Duodenal mucosa (tissue), 2 donors: ENCODE measurements around the gene ZNF605.
"Not testable (repeated sequence)": the region's sequence is repeated elsewhere in the genome, so short reads cannot be mapped to it uniquely, and the experiment has no call there.

ENCODE experiments used
- H3K27ac ChIP-seq: one replicate; pipeline ENCODE4 v1.7.0; 2013; ENCODE audit warnings: low read depth, low read length
- H3K27me3 ChIP-seq, 2 donors: one replicate each; pipeline ENCODE4 v1.7.0; 2013; ENCODE audit warnings: low read length in 2 of 2, control low read depth in 1 of 2; ENCODE audit not compliant: insufficient read depth in 2 of 2, control insufficient read depth in 1 of 2
- H3K36me3 ChIP-seq, 2 donors: one replicate each; pipeline ENCODE4 v1.7.0; 2013; ENCODE audit warnings: low read length in 2 of 2, control low read depth in 1 of 2; ENCODE audit not compliant: insufficient read depth in 2 of 2, control insufficient read depth in 1 of 2
- H3K4me1 ChIP-seq, 2 donors: one replicate each; pipeline ENCODE4 v1.7.0; 2013; ENCODE audit warnings: low read length in 2 of 2, control low read depth in 1 of 2; ENCODE audit not compliant: insufficient read depth in 2 of 2, control insufficient read depth in 1 of 2
- H3K4me3 ChIP-seq, 2 donors: one replicate each; pipeline ENCODE4 v1.7.0; 2013; ENCODE audit warnings: low read length in 2 of 2, low read depth in 1 of 2
- H3K9ac ChIP-seq, 2 donors: one replicate each; pipeline ENCODE4 v1.7.0; 2013; ENCODE audit warnings: low read length in 2 of 2, low read depth in 1 of 2
- H3K9me3 ChIP-seq, 2 donors: one replicate each; pipeline ENCODE4 v1.7.0; 2013; ENCODE audit warnings: low read length in 2 of 2, control low read depth in 1 of 2; ENCODE audit not compliant: control insufficient read depth in 1 of 2

ZNF605 gene

DNA sequence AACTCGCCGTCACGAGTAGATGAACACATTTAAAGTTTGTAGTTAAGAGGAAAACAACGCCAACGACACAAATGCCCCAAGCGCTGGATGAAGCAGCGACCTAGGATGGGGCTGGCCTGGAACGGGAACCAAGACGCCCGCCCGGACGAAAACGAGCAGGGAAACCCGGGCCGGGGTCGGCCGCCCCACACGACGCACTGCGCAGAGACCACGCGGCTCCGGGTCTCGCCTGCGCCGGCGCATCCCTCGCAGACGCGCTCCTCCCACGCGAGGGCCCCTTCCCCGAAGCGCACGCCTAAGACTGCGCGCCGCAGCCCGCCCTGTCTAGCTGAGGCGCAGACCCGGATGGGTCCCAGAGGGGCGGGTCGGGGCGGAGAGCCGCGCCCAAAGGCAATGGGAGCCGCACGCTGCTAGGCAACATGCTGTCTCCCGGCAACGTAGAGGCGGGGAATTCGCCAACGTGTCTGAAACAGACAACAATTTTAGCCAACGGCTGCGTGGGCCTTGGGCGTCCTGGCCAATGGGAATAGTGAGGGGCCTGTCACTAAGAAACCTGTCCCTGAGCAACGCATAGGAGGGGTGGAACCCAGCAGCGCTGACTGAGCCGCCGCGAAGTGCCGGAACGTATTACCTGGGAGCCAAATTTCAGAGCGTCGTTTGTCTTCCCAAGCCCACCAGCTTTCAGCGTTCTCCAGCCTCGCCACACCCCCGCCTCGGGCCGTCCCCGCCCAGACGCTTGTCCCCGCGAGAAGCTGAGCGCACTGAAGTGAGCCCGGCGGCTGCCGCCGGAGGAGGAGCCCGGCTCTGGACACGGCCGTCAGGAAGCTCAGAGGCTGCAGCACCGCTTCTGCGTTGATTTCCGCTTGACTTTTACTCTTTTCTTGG, 47.7 kb downstream of the ZNF605 start:
- H3K4me1 ChIP-seq, result no peaks in the 10 kb centered on the region
- H3K27ac ChIP-seq, result peak overlapping the region; percentile 32
- H3K27me3 ChIP-seq, result no peaks in the 10 kb centered on the region
- no peaks in the 10 kb centered on the region for H3K36me3 ChIP-seq
- H3K9ac ChIP-seq, result peak overlapping the region; percentile 48 to 57
- H3K4me3 ChIP-seq, result peak overlapping the region; percentile 65 to 73
- peaks cover 18 to 21% of the 10 kb centered on the region in 2 donors for H3K9me3 ChIP-seq

DNA sequence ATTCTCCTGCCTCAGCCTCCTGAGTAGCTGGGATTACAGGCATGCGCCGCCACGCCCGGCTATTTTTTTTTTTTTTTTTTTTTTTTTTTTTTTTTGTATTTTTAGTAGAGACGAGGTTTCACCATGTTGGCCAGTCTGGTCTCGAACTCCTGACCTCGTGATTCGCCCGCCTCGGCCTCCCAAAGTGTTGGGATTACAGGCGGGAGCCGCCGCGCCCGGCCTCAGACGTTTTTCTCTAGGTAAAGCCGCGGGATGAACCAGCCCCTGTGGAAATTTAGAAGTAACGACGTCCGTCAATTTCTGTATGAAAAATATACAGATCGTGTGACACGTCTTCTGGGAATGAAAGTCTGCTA, 48.3 kb downstream of the ZNF605 start:
- H3K27ac ChIP-seq, H3K9ac ChIP-seq, H3K27me3 ChIP-seq, H3K36me3 ChIP-seq, H3K4me1 ChIP-seq: not testable (repeated sequence)
- Histone ChIP-seq H3K9me3 (peaks cover 16 to 19% of the 10 kb centered on the region in 2 donors), H3K4me3 (peak overlapping the region; percentile 65 to 73)

DNA sequence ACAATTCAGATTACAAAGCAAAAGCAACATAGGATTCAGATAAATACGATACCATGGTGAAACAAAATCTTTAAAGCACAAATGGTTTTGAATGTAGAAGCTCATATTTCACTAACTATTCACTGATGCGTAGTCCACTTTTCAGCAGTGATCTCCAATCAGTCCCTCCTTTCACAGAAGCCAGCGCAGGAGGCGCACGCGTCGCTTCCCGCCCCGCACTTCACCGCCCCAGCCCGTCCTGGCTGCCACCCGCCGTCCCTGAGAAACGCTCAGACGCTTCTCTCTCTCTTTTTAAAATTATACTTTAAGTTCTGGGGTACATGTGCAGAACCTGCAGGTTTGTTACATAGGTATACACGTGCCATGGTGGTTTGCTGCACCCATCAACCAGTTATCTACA, 48.9 kb downstream of the ZNF605 start:
- Histone ChIP-seq H3K27ac (no peak overlapping the region), H3K9me3 (peaks cover 16 to 19% of the 10 kb centered on the region in 2 donors), H3K36me3 (no peaks in the 10 kb centered on the region), H3K4me3 (no peak overlapping the region), H3K9ac (no peak overlapping the region), H3K27me3 (no peaks in the 10 kb centered on the region), H3K4me1 (no peaks in the 10 kb centered on the region)

DNA sequence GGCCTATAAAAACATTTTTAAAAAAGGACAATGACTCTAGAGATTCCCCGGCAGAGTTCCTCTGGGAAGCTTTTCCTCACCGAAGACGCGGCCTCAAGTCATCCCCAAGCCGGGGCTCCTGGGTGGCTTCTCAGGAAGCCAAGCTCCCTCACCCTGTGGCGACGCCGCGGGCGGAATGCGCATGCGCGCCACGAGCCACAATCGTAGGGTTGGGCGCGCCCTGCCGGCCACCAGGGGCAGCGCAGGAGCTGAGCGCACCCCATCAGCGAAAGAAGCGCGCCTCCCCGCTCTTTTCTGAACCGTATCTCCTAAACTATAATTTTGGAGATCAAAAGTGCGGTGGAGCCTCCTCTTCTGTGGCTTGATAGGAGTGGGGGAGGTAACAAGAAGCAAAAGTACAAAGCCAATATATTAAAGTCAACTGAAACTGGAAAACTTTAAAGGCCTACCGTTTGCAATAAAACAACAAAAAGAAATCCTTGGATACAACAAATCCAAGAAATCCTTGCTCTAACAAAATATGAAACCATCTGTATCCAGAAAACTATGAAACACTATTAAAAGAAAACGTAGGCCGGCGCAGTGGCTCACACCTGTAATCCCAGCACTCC, 51.3 kb downstream of the ZNF605 start:
- Histone ChIP-seq H3K9me3 (peaks cover 9 to 12% of the 10 kb centered on the region in 2 donors), H3K36me3 (no peaks in the 10 kb centered on the region), H3K9ac (no peak overlapping the region), H3K4me3 (no peak overlapping the region), H3K27me3 (no peaks in the 10 kb centered on the region), H3K27ac (no peak overlapping the region), H3K4me1 (no peaks in the 10 kb centered on the region)

DNA sequence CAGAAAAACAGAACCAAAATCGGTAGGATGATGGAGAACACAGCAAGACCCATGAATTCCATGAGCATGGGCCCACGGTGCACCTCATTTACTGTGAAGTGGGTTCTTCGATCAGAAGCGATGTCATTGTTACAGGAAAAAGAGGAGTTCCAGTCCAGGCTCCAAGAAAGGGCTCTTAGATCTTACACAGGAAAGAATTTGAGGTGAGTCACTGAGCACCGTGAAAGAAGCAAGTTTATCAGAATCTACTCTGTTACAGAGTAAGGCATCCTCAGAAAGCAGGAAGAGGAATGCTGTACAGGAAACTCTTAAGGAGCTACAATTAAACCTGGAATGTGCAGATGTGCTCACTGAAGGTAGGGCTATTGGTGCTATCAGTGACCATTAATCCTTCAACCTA, 57.1 kb downstream of the ZNF605 start:
- H3K9ac ChIP-seq, result no peak overlapping the region
- no peaks in the 10 kb centered on the region for H3K4me1 ChIP-seq
- H3K36me3 ChIP-seq, result no peaks in the 10 kb centered on the region
- H3K4me3 ChIP-seq, result no peak overlapping the region
- no peak overlapping the region for H3K27ac ChIP-seq
- peaks cover 5 to 10% of the 10 kb centered on the region in 2 donors for H3K9me3 ChIP-seq
- no peaks in the 10 kb centered on the region for H3K27me3 ChIP-seq

DNA sequence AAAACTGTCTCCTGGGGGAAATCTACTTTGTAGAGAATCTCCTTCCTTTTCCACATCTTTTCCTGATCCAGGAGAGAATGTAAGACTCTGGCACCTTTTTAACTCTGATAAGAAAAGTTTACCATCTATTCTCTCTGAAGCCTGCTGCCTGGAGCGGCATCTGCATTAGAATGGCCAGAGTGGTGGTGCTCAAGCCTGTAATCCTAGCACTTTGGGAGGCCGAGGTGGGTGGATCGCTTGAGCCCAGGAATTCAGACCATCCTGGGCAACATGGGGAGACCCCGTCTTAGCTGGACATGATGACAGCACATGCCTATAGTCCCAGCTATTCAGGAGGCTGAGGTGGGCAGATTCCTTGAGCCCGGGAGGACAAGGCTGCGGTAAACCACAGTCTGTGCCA, 67.3 kb downstream of the ZNF605 start:
- Histone ChIP-seq H3K9ac (no peak overlapping the region), H3K9me3 (no peaks in the 10 kb centered on the region), H3K36me3 (no peaks in the 10 kb centered on the region), H3K27me3 (no peaks in the 10 kb centered on the region), H3K4me1 (peaks cover 0 to 3% of the 10 kb centered on the region in 2 donors), H3K27ac (no peak overlapping the region), H3K4me3 (peak overlapping the region in 1 of 2 donors; percentile 96)

DNA sequence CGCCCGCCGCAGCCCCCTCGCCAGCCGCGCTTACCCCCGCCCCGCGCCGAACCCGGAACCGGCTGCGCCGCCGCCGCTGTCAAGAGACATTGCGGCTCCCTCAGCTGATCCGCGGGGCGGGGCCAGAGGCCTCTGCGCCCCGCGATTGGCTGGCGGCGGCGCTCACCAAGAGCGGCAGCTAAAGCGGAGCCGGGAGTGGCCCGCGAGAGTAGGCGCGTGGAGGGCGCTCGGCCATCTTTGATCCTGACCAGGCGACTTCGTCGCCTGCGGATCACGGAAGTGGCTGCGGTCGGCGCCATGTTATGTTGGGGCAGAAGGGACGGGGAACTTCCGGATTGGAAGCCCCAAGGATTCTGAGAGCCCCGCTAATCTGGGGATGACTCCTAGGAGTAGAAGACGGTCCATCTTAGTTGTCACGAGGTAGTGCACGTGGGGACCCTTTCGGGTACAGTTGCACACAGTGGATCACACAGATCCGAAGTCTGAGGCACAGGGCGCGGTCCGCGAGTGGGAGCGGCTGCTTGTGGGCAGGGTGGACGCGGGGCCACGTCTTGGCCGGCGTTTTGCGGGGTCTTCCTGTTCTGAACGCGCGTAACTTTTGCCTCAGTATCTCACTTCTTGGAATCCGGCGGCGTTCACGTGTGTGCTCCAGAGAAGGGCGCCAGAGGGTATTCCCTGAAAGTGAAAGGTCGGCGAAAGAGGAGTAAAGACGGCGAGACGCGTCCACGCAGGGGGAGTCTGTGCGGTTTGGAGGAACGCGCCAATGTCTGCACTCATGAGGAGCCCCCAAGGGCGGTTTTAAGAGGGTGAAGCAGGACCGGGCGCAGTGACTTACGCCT, 68.4 kb downstream of the ZNF605 start, which contains the start of gene CHFR:
TSS of gene CHFR (minus strand) at position 93 of the 839 bp plus-strand sequence. CDS start 277 bp downstream, outside the sequence.
- peak within 1 kb of the TSS; percentile 97 for H3K27ac ChIP-seq
- H3K27me3 ChIP-seq, result no peaks in the 10 kb centered on the region
- H3K4me1 ChIP-seq, result peaks cover 0 to 3% of the 10 kb centered on the region in 2 donors
- no peaks in the 10 kb centered on the region for H3K9me3 ChIP-seq
- H3K36me3 ChIP-seq, result peaks cover 0 to 4% of the 10 kb centered on the region in 2 donors
- peak within 1 kb of the TSS; percentile 99 for H3K9ac ChIP-seq
- H3K4me3 ChIP-seq, result peak within 1 kb of the TSS; percentile 96 to 98

DNA sequence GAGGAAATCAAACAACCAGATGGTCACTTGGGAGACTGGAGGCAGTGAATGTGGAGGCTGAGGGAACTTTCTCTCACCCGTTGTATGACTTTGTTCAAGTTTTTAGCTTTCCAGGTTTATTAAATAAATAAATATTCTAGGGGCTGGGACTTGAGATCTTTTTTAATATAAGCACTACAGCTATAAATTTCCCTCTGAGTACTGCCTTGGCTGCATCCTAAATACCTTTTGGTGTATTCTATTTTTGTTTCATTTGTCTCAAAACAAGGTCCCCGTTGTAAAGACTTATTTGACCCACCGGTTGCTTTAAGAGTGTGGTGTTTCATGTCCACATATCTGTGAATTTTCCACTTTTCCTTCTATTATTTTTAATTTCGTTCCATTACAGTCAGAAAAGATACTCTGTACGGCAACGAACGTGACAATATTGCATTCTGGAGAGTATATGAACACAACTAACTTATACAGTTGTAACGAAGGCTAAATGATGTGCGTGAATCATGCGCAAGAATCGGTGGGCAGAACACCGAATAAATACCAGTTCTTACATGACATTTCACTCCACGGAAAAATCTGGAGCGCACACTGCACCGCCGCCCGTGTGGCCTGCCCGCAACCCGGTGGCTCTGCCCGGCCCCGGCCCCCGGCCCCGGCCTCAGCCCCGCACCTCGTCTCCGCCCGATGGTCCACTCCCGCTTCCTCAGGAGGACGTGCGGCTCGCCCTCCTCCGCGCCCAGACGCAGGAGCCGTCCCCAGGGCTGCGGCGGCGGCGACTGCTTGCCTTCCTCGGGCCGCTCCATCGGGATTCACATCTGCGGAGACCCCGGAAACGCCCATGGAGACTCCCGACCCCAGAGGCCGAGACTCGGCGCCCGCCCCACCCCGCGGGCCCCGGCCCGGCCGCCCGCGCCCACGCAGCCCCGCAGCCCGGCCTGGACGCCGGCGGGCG, 69.3 kb downstream of the ZNF605 start:
- Histone ChIP-seq H3K36me3 (peaks cover 0 to 4% of the 10 kb centered on the region in 2 donors), H3K4me3 (peak overlapping the region; percentile 84), H3K27me3 (no peaks in the 10 kb centered on the region), H3K9me3 (no peaks in the 10 kb centered on the region), H3K9ac (peak overlapping the region; percentile 51 to 56), H3K27ac (peak overlapping the region; percentile 56), H3K4me1 (peaks cover 0 to 8% of the 10 kb centered on the region in 2 donors)

DNA sequence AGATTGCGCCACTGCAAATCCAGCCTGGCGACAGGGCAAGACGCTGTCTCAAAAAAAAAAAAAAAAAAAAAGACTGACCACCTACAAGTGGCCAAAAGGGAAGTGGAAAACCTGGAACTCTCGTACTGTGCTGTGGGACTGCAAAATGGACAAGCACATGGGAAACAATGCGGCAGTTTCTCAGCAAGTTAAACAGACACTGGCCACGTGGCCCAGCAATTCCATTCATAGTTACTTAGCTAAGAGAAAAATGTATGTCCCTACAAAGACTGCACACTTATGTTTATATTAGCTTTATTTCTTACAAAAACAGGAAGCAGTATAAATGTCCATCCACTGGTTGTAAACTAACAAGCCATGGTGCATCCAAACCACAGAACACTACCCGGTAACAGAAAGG, 74.3 kb downstream of the ZNF605 start:
- no peak overlapping the region for H3K9ac ChIP-seq
- no peaks in the 10 kb centered on the region for H3K9me3 ChIP-seq
- H3K4me1 ChIP-seq, result peaks cover 0 to 7% of the 10 kb centered on the region in 2 donors
- H3K36me3 ChIP-seq, result peaks cover 5 to 12% of the 10 kb centered on the region in 2 donors
- no peak overlapping the region for H3K27ac ChIP-seq
- no peak overlapping the region for H3K4me3 ChIP-seq
- H3K27me3 ChIP-seq, result no peaks in the 10 kb centered on the region
